Prostate gland (tissue), 2 donors: Measurements from ENCODE around the gene TMEM123. TPM values are rescaled to one million over a fixed set of nuclear protein-coding genes. Genes with fewer than 3 reads are reported as not detected.

Experiments used
- DNase-seq: peaks from one replicate; pipeline ENCODE4 v3.0.0-alpha.2; 2019; ENCODE audit warnings: low spot score
- H3K27ac ChIP-seq, 2 donors: fragments of 200-600 bp; sonication (generic); 2 replicates each; pipeline ENCODE4 v1.5.1; 2017 to 2019
- H3K27me3 ChIP-seq: fragments of 200-600 bp; sonication (generic); replicated peaks from 2 replicates; pipeline ENCODE4 v1.5.1; 2019; ENCODE audit not compliant: insufficient read depth
- H3K36me3 ChIP-seq, 2 donors: fragments of 200-600 bp; sonication (generic); 1 replicate in 1 of 2; 2 replicates in 1 of 2; pipeline versions ENCODE4 v1.5.1 to v1.8.1; 2017 to 2019
- H3K4me1 ChIP-seq: fragments of 200-600 bp; sonication (generic); replicated peaks from 2 replicates; pipeline ENCODE4 v1.5.1; 2019
- H3K4me3 ChIP-seq, 2 donors: fragments of 200-600 bp; sonication (generic); 2 replicates each; pipeline ENCODE4 v1.5.1; 2017 to 2019
- H3K9me3 ChIP-seq: fragments of 200-600 bp; sonication (generic); 2 replicates; pipeline ENCODE4 v1.5.1; 2017
- POLR2A ChIP-seq: fragments of 450-650 bp; IDR thresholded peaks from one replicate; pipeline ENCODE4 v1.6.1; 2016; ENCODE audit warnings: antibody characterized with exemption, mild to moderate bottlenecking
- POLR2AphosphoS5 ChIP-seq: sonication (generic); formaldehyde crosslinking; IDR thresholded peaks from one replicate; pipeline ENCODE4 v1.6.1; 2017; ENCODE audit warnings: antibody characterized with exemption
- WGBS: methylation state at CpG from one replicate; pipeline ENCODE4 v1.1.5; 2018; 5-methylcytosine and 5-hydroxymethylcytosine counted together
- intact Hi-C: fragments of 100-400 bp; cut with DNase I; formaldehyde crosslinking; loops from one replicate; pipeline ENCODE4 v1.14.2; 2022
- total RNA-seq, 2 donors: library from RNA; depleted of rRNA; stranded (reverse); fragments of >200 nt; gene quantifications; one replicate each; pipeline ENCODE4 v1.1.0, GENCODE V29; 2016
- TF ChIP-seq, protein P1 (sequence below), 4 experiments: fragments of 200-600 bp in 2 of 4; fragments of 450-650 bp in 2 of 4; sonication (generic) in 2 of 4; IDR thresholded peaks; 1 replicate in 3 of 4; 2 replicates in 1 of 4; pipeline ENCODE4 v1.5.1; 2016 to 2019; ENCODE audit warnings: antibody characterized with exemption in 4 of 4, mild to moderate bottlenecking in 2 of 4, moderate library complexity in 2 of 4

Gene TMEM123
- total RNA-seq, 2 donors from 2014 or later: 205 to 227 TPM

DNA sequence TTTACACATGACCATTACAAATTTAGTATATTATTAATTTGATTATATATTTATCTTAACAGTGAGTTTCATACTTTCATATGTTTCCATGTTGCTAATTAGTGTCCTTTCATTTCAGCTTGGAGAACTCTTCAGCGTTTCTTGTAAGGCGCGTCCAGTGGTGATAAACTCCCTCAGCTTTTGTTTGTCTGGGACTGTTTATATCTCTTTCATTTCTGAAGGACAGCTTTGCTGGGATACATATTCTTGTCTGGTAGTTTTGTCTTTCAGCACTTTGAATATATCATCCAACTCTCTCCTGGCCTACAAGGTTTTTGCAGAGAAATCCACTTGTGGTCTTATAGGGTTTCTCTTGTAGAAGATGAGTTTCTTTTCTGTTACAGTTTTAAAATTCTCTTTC is 93.2 kb downstream of the TMEM123 start:
- TF ChIP-seq, protein P1, sequence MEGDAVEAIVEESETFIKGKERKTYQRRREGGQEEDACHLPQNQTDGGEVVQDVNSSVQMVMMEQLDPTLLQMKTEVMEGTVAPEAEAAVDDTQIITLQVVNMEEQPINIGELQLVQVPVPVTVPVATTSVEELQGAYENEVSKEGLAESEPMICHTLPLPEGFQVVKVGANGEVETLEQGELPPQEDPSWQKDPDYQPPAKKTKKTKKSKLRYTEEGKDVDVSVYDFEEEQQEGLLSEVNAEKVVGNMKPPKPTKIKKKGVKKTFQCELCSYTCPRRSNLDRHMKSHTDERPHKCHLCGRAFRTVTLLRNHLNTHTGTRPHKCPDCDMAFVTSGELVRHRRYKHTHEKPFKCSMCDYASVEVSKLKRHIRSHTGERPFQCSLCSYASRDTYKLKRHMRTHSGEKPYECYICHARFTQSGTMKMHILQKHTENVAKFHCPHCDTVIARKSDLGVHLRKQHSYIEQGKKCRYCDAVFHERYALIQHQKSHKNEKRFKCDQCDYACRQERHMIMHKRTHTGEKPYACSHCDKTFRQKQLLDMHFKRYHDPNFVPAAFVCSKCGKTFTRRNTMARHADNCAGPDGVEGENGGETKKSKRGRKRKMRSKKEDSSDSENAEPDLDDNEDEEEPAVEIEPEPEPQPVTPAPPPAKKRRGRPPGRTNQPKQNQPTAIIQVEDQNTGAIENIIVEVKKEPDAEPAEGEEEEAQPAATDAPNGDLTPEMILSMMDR (IDR thresholded peaks at IDR 0.05): no peak
- TF ChIP-seq POLR2AphosphoS5 (no peak), POLR2A (no peak)
- DNase-seq: no peak
- Histone ChIP-seq H3K27ac (no peak overlapping the region), H3K36me3 (no peaks in the 10 kb centered on the region), H3K4me3 (no peak overlapping the region), H3K4me1 (no peaks in the 10 kb centered on the region), H3K9me3 (no peaks in the 10 kb centered on the region), H3K27me3 (no peaks in the 10 kb centered on the region)
- 77% methylated on average over 3 of the region's 3 CpGs for WGBS
- intact Hi-C loops: no loop called here

DNA sequence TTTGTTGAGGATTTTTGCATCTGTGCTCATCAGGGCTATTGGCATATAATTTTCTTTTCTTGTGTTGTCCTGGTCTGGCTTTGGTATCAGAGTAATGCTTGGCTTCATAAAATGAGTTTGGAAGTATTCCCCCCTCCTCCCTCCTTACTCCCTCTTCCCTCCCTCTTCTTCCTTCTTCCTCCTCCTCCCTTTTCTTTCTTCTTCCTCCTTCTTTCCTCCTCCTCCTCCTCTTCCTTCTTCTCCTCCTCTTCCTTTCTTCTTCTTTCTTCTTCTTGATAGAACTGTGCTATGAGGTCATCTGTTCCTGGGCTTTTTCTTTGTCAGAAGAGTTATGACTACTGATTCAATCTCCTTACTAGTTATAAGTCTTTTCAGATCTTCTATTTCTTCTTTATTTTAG is 95.4 kb downstream of the TMEM123 start:
- Histone ChIP-seq H3K4me1 (no peaks in the 10 kb centered on the region), H3K27ac (no peak overlapping the region), H3K27me3 (no peaks in the 10 kb centered on the region), H3K9me3 (no peaks in the 10 kb centered on the region), H3K4me3 (no peak overlapping the region), H3K36me3 (no peaks in the 10 kb centered on the region)
- no peak for TF ChIP-seq POLR2A
- TF ChIP-seq POLR2AphosphoS5: no peak
- TF ChIP-seq, protein P1 (IDR thresholded peaks at IDR 0.05): no peak
- DNase-seq: no peak
- intact Hi-C loops: no loop called here

DNA sequence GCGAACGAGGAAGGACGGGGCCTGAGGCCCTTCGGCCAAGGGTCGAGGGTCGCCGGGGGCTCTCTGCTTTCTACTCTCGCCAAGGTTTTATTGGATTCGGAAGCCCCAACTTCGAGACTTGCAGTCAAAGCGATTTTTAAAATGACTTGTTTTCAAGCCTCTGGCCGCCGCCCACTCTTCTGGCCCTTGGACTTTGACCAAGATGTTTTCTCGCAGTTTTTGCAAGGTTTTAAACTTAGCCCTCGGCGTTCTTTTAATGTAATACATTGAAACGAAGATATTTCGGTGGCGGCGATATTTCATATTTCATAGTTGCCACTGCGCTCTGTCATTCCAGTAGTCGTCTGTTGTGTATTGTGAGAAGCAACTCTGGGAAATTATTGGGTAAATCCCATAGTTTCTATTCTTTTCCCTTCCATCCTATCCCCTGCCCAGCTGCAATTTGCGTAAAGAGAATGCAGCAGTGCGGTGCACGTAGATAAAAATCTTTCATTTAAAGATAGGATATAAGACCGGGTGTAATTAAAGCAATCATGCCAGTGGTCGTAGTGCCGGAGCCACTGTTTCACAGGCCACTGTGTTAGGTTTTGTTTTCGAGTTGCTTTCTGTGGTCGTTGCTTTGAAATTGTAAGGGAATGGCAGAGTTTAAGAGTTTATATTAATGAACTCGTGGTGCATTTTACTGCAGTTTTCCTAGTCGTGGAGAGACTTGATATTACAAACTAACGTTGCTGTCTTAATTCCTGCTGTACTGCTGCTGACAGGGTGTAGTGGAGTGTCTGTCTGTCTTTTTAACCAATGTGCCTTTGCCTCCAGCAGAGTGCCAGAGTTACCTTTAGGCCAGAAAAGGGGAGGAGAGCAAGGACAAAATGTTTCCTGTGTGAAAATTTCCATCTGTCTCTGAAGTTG is 104.8 kb downstream of the TMEM123 start:
- H3K36me3 ChIP-seq: no peaks in the 10 kb centered on the region
- H3K4me3 ChIP-seq: peak overlapping the region; percentile 89
- H3K27ac ChIP-seq: peak overlapping the region; percentile 98 to 100
- intact Hi-C loops: loop anchor here (2.0 to 10.0 kb wide), 3 partner anchors 31 to 233 kb away; partner anchors contain the start of genes BIRC3 and YAP1
- WGBS: under 1% methylated on average over 33 of the region's 33 CpGs
- TF ChIP-seq POLR2AphosphoS5: no peak
- TF ChIP-seq POLR2A: no peak
- TF ChIP-seq, protein P1 (IDR thresholded peaks at IDR 0.05): peak in 1 of 4 experiments; percentile 8
- no peaks in the 10 kb centered on the region for H3K4me1 ChIP-seq
- no peaks in the 10 kb centered on the region for H3K9me3 ChIP-seq
- no peaks in the 10 kb centered on the region for H3K27me3 ChIP-seq
- peak; percentile 22 for DNase-seq

DNA sequence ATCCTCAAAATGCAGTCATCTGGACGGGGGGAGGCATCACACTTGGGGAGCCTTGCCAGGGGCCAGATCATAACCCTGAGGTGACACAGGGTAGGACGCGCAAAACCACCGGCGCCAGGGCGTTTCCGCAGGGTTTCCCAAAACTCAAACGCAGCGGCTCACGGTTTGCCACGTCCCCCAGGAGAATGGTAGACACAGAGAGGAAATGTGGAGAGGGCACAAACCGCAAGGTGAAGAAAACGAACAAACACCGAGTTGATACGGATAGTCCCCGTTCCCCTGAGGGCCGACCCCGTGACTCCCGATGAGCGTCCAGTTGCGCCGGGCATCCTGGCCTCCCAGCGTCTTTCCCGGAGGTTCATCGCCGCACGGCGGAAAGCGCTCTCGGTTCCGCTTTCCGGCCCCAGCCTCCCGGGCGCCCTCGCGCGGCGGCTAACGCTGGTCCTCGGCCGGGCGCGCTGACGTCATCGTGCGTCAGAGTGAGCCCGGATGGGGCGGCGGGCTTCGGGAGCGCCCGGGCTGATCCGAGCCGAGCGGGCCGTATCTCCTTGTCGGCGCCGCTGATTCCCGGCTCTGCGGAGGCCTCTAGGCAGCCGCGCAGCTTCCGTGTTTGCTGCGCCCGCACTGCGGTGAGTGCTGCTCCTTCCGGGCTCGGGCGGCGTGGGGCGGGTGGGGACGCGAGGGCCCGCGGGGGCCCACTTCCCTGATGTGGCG is 105.7 kb downstream of the TMEM123 start, which contains the start of gene BIRC2:
TSS of gene BIRC2 (plus strand) at position 467 of the 714 bp plus-strand sequence. CDS start 2,641 bp downstream, outside the sequence.
- peak within 1 kb of the TSS; percentile 98 to 100 for H3K27ac ChIP-seq
- H3K9me3 ChIP-seq: no peaks in the 10 kb centered on the region
- intact Hi-C loops: loop anchor here (2.0 to 10.0 kb wide), 3 partner anchors 30 to 232 kb away; partner anchors contain the start of genes BIRC3 and YAP1
- no peaks in the 10 kb centered on the region for H3K4me1 ChIP-seq
- TF ChIP-seq POLR2A (peak; percentile 88), POLR2AphosphoS5 (peak; percentile 91)
- TF ChIP-seq, protein P1 (IDR thresholded peaks at IDR 0.05): peak; percentile 72 to 98 (median 90)
- peak within 1 kb of the TSS; percentile 89 for H3K4me3 ChIP-seq
- no peaks in the 10 kb centered on the region for H3K27me3 ChIP-seq
- no peaks in the 10 kb centered on the region for H3K36me3 ChIP-seq
- peak; percentile 93 for DNase-seq
- 0% methylated on average over 45 of the region's 77 CpGs for WGBS
